Astrocyte (in vitro differentiated cells and primary cell): ENCODE data around the gene ZNF783. TPM values are rescaled to one million over a fixed set of nuclear protein-coding genes. Genes with fewer than 3 reads are reported as not detected.

Experiments used
- DNase-seq: peaks from one replicate; pipeline ENCODE4 v3.0.0-alpha.2; 2010; ENCODE audit warnings: low read depth
- FAIRE-seq: peaks from 2 replicates; lab custom pipeline; 2011; peaks lifted over from hg19 to GRCh38; lab: Jason Lieb, UNC
- H2AFZ ChIP-seq: 2 replicates; pipeline ENCODE4 v1.6.0; 2012; ENCODE audit warnings: low read depth, low read length, inconsistent platforms
- H3K27ac ChIP-seq: 2 replicates; pipeline ENCODE4 v1.5.1; 2011; ENCODE audit warnings: low read depth, low read length, inconsistent platforms
- H3K27me3 ChIP-seq: 2 replicates; pipeline ENCODE4 v1.6.0; 2011; ENCODE audit warnings: low read length, inconsistent platforms; ENCODE audit not compliant: insufficient read depth
- H3K36me3 ChIP-seq: 2 replicates; pipeline ENCODE4 v1.5.1; 2011; ENCODE audit warnings: low read length, inconsistent platforms; ENCODE audit not compliant: insufficient read depth
- H3K4me1 ChIP-seq: 2 replicates; pipeline ENCODE4 v1.5.1; 2011; ENCODE audit warnings: low read length, inconsistent platforms; ENCODE audit not compliant: insufficient read depth
- H3K4me2 ChIP-seq: 2 replicates; pipeline ENCODE4 v1.6.0; 2012; ENCODE audit warnings: low read length, inconsistent platforms
- H3K4me3 ChIP-seq: 2 replicates; pipeline ENCODE4 v1.5.1; 2011; ENCODE audit warnings: low read depth, mild to moderate bottlenecking, low read length, inconsistent platforms; ENCODE audit not compliant: insufficient read depth
- H3K79me2 ChIP-seq: 2 replicates; pipeline ENCODE4 v1.6.0; 2012; ENCODE audit warnings: mild to moderate bottlenecking, low read length, inconsistent platforms; ENCODE audit not compliant: insufficient read depth
- H3K9ac ChIP-seq: 2 replicates; pipeline ENCODE4 v1.6.0; 2012; ENCODE audit warnings: mild to moderate bottlenecking, low read length, inconsistent platforms
- H3K9me3 ChIP-seq: 2 replicates; pipeline ENCODE4 v1.5.1; 2012; ENCODE audit warnings: low read depth, mild to moderate bottlenecking, low read length, inconsistent platforms; ENCODE audit not compliant: insufficient read depth
- H4K20me1 ChIP-seq: 2 replicates; pipeline ENCODE4 v1.6.0; 2012; ENCODE audit warnings: low read length, inconsistent platforms; ENCODE audit not compliant: insufficient read depth
- H3K27ac Mint-ChIP-seq: one replicate; pipeline ENCODE4 v1.8.0; 2021; ENCODE audit warnings: mild to moderate bottlenecking, mixed read lengths; ENCODE audit not compliant: unreplicated experiment
- H3K27me3 Mint-ChIP-seq: one replicate; pipeline ENCODE4 v1.8.0; 2021; ENCODE audit warnings: low read depth, mixed read lengths; ENCODE audit not compliant: unreplicated experiment
- H3K36me3 Mint-ChIP-seq: one replicate; pipeline ENCODE4 v1.8.0; 2021; ENCODE audit warnings: low read depth, mixed read lengths; ENCODE audit not compliant: unreplicated experiment
- H3K4me1 Mint-ChIP-seq: one replicate; pipeline ENCODE4 v1.8.0; 2021; ENCODE audit warnings: low read depth, mixed read lengths; ENCODE audit not compliant: unreplicated experiment
- H3K4me3 Mint-ChIP-seq: one replicate; pipeline ENCODE4 v1.8.0; 2021; ENCODE audit warnings: mild to moderate bottlenecking, moderate library complexity, mixed read lengths; ENCODE audit not compliant: unreplicated experiment
- H3K9me3 Mint-ChIP-seq: one replicate; pipeline ENCODE4 v1.8.0; 2021; ENCODE audit warnings: mild to moderate bottlenecking, mixed read lengths; ENCODE audit not compliant: unreplicated experiment
- CTCF ChIP-seq: IDR thresholded peaks from 2 replicates; pipeline ENCODE4 v1.5.1; 2011; ENCODE audit warnings: low read depth, mild to moderate bottlenecking, inconsistent platforms, low read length, moderate library complexity; ENCODE audit not compliant: insufficient read depth
- EZH2 ChIP-seq: IDR thresholded peaks from 2 replicates; pipeline ENCODE4 v1.6.1; 2012; ENCODE audit warnings: mild to moderate bottlenecking, low read length, inconsistent platforms; ENCODE audit not compliant: insufficient read depth
- total RNA-seq: library from RNA; stranded (reverse); gene quantifications from 2 replicates; pipeline ENCODE4 v1.2.1, GENCODE V29; 2021

Gene ZNF783
- total RNA-seq, 1 donor from 2014 or later = 10.6 TPM

GRCh38 chr7:149302222-149302621, 40.2 kb downstream of the ZNF783 start:
- Mint-ChIP-seq H3K4me3 (no peak overlapping the region), H3K27ac (no peak overlapping the region), H3K9me3 (peaks cover 5% of the 10 kb centered on the region), H3K36me3 (peaks cover 5% of the 10 kb centered on the region), H3K4me1 (no peaks in the 10 kb centered on the region), H3K27me3 (peaks cover 4% of the 10 kb centered on the region)
- no peak overlapping the region for H3K27ac ChIP-seq
- H2AFZ ChIP-seq = no peak overlapping the region
- H3K9ac ChIP-seq = no peak overlapping the region
- DNase-seq (no peak), FAIRE-seq (no peak)
- H3K4me3 ChIP-seq = no peak overlapping the region
- no peaks in the 10 kb centered on the region for H3K27me3 ChIP-seq
- no peaks in the 10 kb centered on the region for H3K9me3 ChIP-seq
- H3K4me1 ChIP-seq = no peaks in the 10 kb centered on the region
- H3K4me2 ChIP-seq = no peak overlapping the region
- no peaks in the 10 kb centered on the region for H3K36me3 ChIP-seq
- TF ChIP-seq EZH2 = no peak
- no peak for TF ChIP-seq CTCF
- no peaks in the 10 kb centered on the region for H4K20me1 ChIP-seq
- no peaks in the 10 kb centered on the region for H3K79me2 ChIP-seq

GRCh38 chr7:149302865-149303264, 40.9 kb downstream of the ZNF783 start:
- TF ChIP-seq CTCF (no peak), EZH2 (no peak)
- Histone ChIP-seq H3K27me3 (no peaks in the 10 kb centered on the region), H3K4me3 (no peak overlapping the region), H3K9me3 (no peaks in the 10 kb centered on the region), H3K4me1 (no peaks in the 10 kb centered on the region), H3K4me2 (no peak overlapping the region), H2AFZ (no peak overlapping the region), H3K79me2 (no peaks in the 10 kb centered on the region), H3K27ac (no peak overlapping the region), H4K20me1 (no peaks in the 10 kb centered on the region), H3K9ac (no peak overlapping the region), H3K36me3 (no peaks in the 10 kb centered on the region)
- no peak for DNase-seq
- no peaks in the 10 kb centered on the region for H3K4me1 Mint-ChIP-seq
- FAIRE-seq = no peak
- no peak overlapping the region for H3K4me3 Mint-ChIP-seq
- H3K36me3 Mint-ChIP-seq = peaks cover 5% of the 10 kb centered on the region
- H3K9me3 Mint-ChIP-seq = peaks cover 5% of the 10 kb centered on the region
- no peak overlapping the region for H3K27ac Mint-ChIP-seq
- H3K27me3 Mint-ChIP-seq = peaks cover 4% of the 10 kb centered on the region

- H3K27me3 Mint-ChIP-seq = peaks cover under 1% of the 10 kb centered on the region
These were observed 42.0 kb downstream of the ZNF783 start for GRCh38 chr7:149304006-149304405.

More at GRCh38 chr7:149304006-149304405, 42.0 kb downstream of the ZNF783 start:
- Mint-ChIP-seq H3K36me3 (peaks cover 1% of the 10 kb centered on the region), H3K9me3 (no peaks in the 10 kb centered on the region), H3K27ac (no peak overlapping the region), H3K4me3 (no peak overlapping the region), H3K4me1 (no peaks in the 10 kb centered on the region)
- Histone ChIP-seq H3K4me3 (no peak overlapping the region), H3K9me3 (no peaks in the 10 kb centered on the region), H4K20me1 (no peaks in the 10 kb centered on the region), H3K27ac (no peak overlapping the region), H3K4me1 (no peaks in the 10 kb centered on the region), H3K27me3 (no peaks in the 10 kb centered on the region), H2AFZ (no peak overlapping the region), H3K36me3 (no peaks in the 10 kb centered on the region), H3K9ac (no peak overlapping the region), H3K4me2 (no peak overlapping the region), H3K79me2 (no peaks in the 10 kb centered on the region)
- DNase-seq (no peak), FAIRE-seq (no peak)
- no peak for TF ChIP-seq EZH2
- no peak for TF ChIP-seq CTCF
